CMK (cell line): ENCODE measurements around the gene SLC16A10.

Experiments used
- DNase-seq: peaks from one replicate; pipeline ENCODE4 v3.0.0-alpha.2; 2010; ENCODE audit warnings: low read depth

SLC16A10 gene

GRCh38 chr6:111260570-111261298, 173.4 kb downstream of the SLC16A10 start:
- no peak for DNase-seq

GRCh38 chr6:111263837-111264236, 176.5 kb downstream of the SLC16A10 start:
- DNase-seq, result no peak

- no peak for DNase-seq
Measured at GRCh38 chr6:111265842-111266241, 178.5 kb downstream of the SLC16A10 start.

- no peak for DNase-seq
Measured at GRCh38 chr6:111266276-111266675, 179.0 kb downstream of the SLC16A10 start.

- DNase-seq, result no peak
Measured at GRCh38 chr6:111267764-111268333, 180.5 kb downstream of the SLC16A10 start.

- DNase-seq, result no peak
Measured at GRCh38 chr6:111269401-111269970, 182.2 kb downstream of the SLC16A10 start.

- DNase-seq, result no peak
Measured at GRCh38 chr6:111270121-111270520, 182.8 kb downstream of the SLC16A10 start.

GRCh38 chr6:111274593-111275217, 187.4 kb downstream of the SLC16A10 start:
- DNase-seq, result no peak

- DNase-seq, result no peak
Measured at GRCh38 chr6:111276335-111276734, 189.0 kb downstream of the SLC16A10 start.

- DNase-seq, result no peak
Measured at GRCh38 chr6:111276736-111277135, 189.4 kb downstream of the SLC16A10 start.

- no peak for DNase-seq
Measured at GRCh38 chr6:111277819-111278218, 190.5 kb downstream of the SLC16A10 start.

GRCh38 chr6:111278731-111279130, 191.4 kb downstream of the SLC16A10 start:
- DNase-seq, result no peak

GRCh38 chr6:111280445-111280955, 193.2 kb downstream of the SLC16A10 start:
- DNase-seq, result no peak
